Endothelial cell of umbilical vein (primary cell): ENCODE measurements around the gene SLMAP. TPM values are rescaled to one million over a fixed set of nuclear protein-coding genes. Genes with fewer than 3 reads are reported as not detected.

ENCODE experiments used
- BruUV-seq: library from RNA; stranded (reverse); fragments of 400-500 nt; replicated peaks from 2 replicates; lab custom pipeline; 2021; lab: Mats Ljungman, UMichigan
- CTCF ChIA-PET: fragments of 300-600, 350-600 bp; sonication (Branson Sonifier 250); formaldehyde crosslinking; loops from one replicate; lab custom pipeline; 2021; ENCODE audit warnings: antibody characterized with exemption, inconsistent platforms; lab: Charles Lee
- POLR2A ChIA-PET: fragments of 300-600, 350-600 bp; sonication (Branson Sonifier 250); formaldehyde crosslinking; loops from one replicate; lab custom pipeline; 2021; ENCODE audit warnings: antibody characterized with exemption, inconsistent platforms; lab: Charles Lee
- DNase-seq: peaks from one replicate; pipeline ENCODE4 v3.0.0-alpha.2; 2011; ENCODE audit warnings: low read depth, low spot score
- FAIRE-seq: peaks from 2 replicates; lab custom pipeline; 2011; peaks lifted over from hg19 to GRCh38; lab: Jason Lieb, UNC
- H2AFZ ChIP-seq: 2 replicates; pipeline ENCODE4 v1.6.0; 2012; ENCODE audit warnings: low read depth, low read length, control low read depth, inconsistent platforms
- H3K27ac ChIP-seq: 2 replicates; pipeline ENCODE4 v1.5.1; 2011; ENCODE audit warnings: low read depth, mild to moderate bottlenecking, control low read depth, low read length, moderate library complexity; ENCODE audit not compliant: insufficient read depth
- H3K27me3 ChIP-seq, 2 experiments: 2 replicates each; pipeline versions ENCODE4 v1.6.0 to v1.6.1; 2011; ENCODE audit warnings: low read length in 2 of 2, mixed read lengths in 1 of 2; ENCODE audit not compliant: control insufficient read depth in 2 of 2, insufficient read depth in 2 of 2
- H3K36me3 ChIP-seq, 2 experiments: 2 replicates in 1 of 2; 3 replicates in 1 of 2; pipeline ENCODE4 v1.5.1; 2011; ENCODE audit warnings: low read length in 2 of 2, mild to moderate bottlenecking in 1 of 2, moderate library complexity in 1 of 2; ENCODE audit not compliant: control insufficient read depth in 2 of 2, insufficient read depth in 2 of 2; ENCODE audit errors: extremely low read depth in 1 of 2
- H3K4me1 ChIP-seq: 3 replicates; pipeline ENCODE4 v1.5.1; 2011; ENCODE audit warnings: mild to moderate bottlenecking, low read length; ENCODE audit not compliant: control insufficient read depth, insufficient read depth; ENCODE audit errors: extremely low read depth
- H3K4me2 ChIP-seq: 2 replicates; pipeline ENCODE4 v1.6.1; 2011; ENCODE audit warnings: low read length, control low read depth, mixed read lengths; ENCODE audit not compliant: insufficient read depth
- H3K4me3 ChIP-seq, 3 experiments: fragments of 200-600 bp in 1 of 3; sonication (generic), shearing (Covaris generic) in 1 of 3; replicated peaks in 1 of 3; 2 replicates each; pipeline ENCODE4 v1.5.1; 2011 to 2016; ENCODE audit warnings: control low read depth in 3 of 3, low read length in 3 of 3, mild to moderate bottlenecking in 2 of 3, inconsistent platforms in 1 of 3, low read depth in 1 of 3, moderate library complexity in 1 of 3; ENCODE audit not compliant: insufficient read depth in 1 of 3
- H3K79me2 ChIP-seq: 2 replicates; pipeline ENCODE4 v1.6.0; 2012; ENCODE audit warnings: low read length, inconsistent platforms; ENCODE audit not compliant: control insufficient read depth, insufficient read depth
- H3K9ac ChIP-seq: replicated peaks from 2 replicates; pipeline ENCODE3; 2011; ENCODE audit warnings: low read length, control low read depth; ENCODE audit not compliant: insufficient read depth; ENCODE audit errors: extremely low read depth
- H3K9me1 ChIP-seq: replicated peaks from 3 replicates; pipeline ENCODE4 v1.6.0; 2011; ENCODE audit warnings: mild to moderate bottlenecking, low read length; ENCODE audit not compliant: control insufficient read depth, insufficient read depth; ENCODE audit errors: extremely low read depth
- H3K9me3 ChIP-seq: replicated peaks from 2 replicates; pipeline ENCODE4 v1.5.1; 2012; ENCODE audit warnings: low read length, inconsistent platforms; ENCODE audit not compliant: control insufficient read depth, insufficient read depth
- H4K20me1 ChIP-seq: replicated peaks from 2 replicates; pipeline ENCODE3; 2011; ENCODE audit warnings: mild to moderate bottlenecking, low read length; ENCODE audit not compliant: control insufficient read depth, insufficient read depth; ENCODE audit errors: extremely low read depth
- EZH2 ChIP-seq: IDR thresholded peaks from 2 replicates; pipeline ENCODE4 v1.6.1; 2012; ENCODE audit warnings: borderline replicate concordance, low read depth, mild to moderate bottlenecking, moderate library complexity, low read length, inconsistent platforms; ENCODE audit not compliant: severe bottlenecking
- FOS ChIP-seq: IDR thresholded peaks from 2 replicates; pipeline ENCODE4 v1.6.1; 2011; ENCODE audit warnings: mild to moderate bottlenecking, low read length, moderate library complexity, borderline replicate concordance; ENCODE audit not compliant: insufficient read depth
- GATA2 ChIP-seq: IDR thresholded peaks from 2 replicates; pipeline ENCODE4 v1.7.0; 2011; ENCODE audit warnings: low read depth, mild to moderate bottlenecking, moderate library complexity, mixed read lengths, low read length; ENCODE audit not compliant: insufficient read length, insufficient read depth
- JUN ChIP-seq: IDR thresholded peaks from 2 replicates; pipeline ENCODE4 v1.6.1; 2011; ENCODE audit warnings: borderline replicate concordance, low read depth; ENCODE audit not compliant: insufficient read length, insufficient read depth
- MYC ChIP-seq: IDR thresholded peaks from one replicate; pipeline ENCODE4 v1.6.1; 2011; ENCODE audit warnings: mild to moderate bottlenecking, low read depth, low read length
- dilution Hi-C: fragments of 300-500 bp; cut with MboI; formaldehyde crosslinking; loops from one replicate; pipeline ENCODE4 v1.15.0; 2019; ENCODE audit warnings: low sequenced_read_pairs; ENCODE audit not compliant: extremely low pct_ligation_motif_present
- intact Hi-C: fragments of 100-400 bp; cut with micrococcal nuclease; formaldehyde crosslinking; loops from one replicate; pipeline ENCODE4 v1.10.0; 2022
- polyA plus RNA-seq, 4 experiments: library from polyadenylated mRNA; depleted of rRNA in 3 of 4; stranded (reverse) in 3 of 4; unstranded in 1 of 4; fragments of >200 nt; gene quantifications; 2 replicates each; pipeline versions ENCODE4 v1.2.1 to v1.2.3, GENCODE V29; 2011 to 2012; ENCODE audit warnings: missing spikeins in 1 of 4
- total RNA-seq: library from RNA; stranded (reverse); gene quantifications from 2 replicates; pipeline ENCODE4 v1.2.3, GENCODE V29; 2021
- TF ChIP-seq, protein P1 (sequence below), 2 donors: IDR thresholded peaks; 1 replicate in 1 of 2; 2 replicates in 1 of 2; pipeline ENCODE4 v1.5.1; 2011; ENCODE audit warnings: low read length in 2 of 2, mild to moderate bottlenecking in 2 of 2, moderate library complexity in 2 of 2, control low read depth in 1 of 2, inconsistent platforms in 1 of 2, low read depth in 1 of 2; ENCODE audit not compliant: insufficient read depth in 1 of 2; ENCODE audit errors: extremely low read depth in 1 of 2

Gene SLMAP
- total and polyA plus RNA-seq, 2 donors (not counting 3 experiments of a cell fraction or from before 2014, with no cell fraction given) = 9.8 to 54.7 TPM

DNA sequence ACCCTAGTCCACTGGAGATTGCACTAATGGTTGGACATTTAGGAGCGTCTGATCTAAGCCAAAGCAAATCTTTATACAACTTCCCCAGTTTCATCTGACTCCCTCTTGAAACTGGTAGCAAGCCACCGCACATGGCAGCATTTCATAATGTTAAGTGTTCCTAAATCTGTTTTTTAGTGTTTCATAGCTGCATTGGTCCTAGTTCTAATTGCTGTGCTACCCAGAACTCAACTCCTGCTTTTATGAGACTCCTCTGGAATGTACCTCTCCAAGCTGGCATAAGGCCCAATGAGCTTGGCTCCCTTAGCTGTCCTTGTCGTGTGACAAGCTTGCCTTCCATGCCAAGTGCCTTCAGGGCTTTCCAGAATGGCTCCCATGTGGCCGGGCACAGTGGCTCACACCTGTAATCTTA lies 186.8 kb downstream of the SLMAP start:
- FAIRE-seq (no peak), DNase-seq (no peak)
- H3K4me2 ChIP-seq = no peak overlapping the region
- dilution Hi-C loops (loop anchor here (25.0 kb wide), 1 partner anchor 94 kb away; no protein-coding TSS in a partner anchor), intact Hi-C loops (no loop called here)
- H3K27me3 ChIP-seq = no peaks in the 10 kb centered on the region
- POLR2A ChIA-PET = no interaction called here
- H3K9ac ChIP-seq = no peak overlapping the region
- CTCF ChIA-PET = interaction anchor here (1.2 kb wide), 1 partner anchor 19 kb away, joined by 4 read pairs; no protein-coding TSS in a partner anchor
- TF ChIP-seq MYC (no peak), FOS (no peak), JUN (no peak), GATA2 (no peak), EZH2 (no peak)
- TF ChIP-seq, protein P1, sequence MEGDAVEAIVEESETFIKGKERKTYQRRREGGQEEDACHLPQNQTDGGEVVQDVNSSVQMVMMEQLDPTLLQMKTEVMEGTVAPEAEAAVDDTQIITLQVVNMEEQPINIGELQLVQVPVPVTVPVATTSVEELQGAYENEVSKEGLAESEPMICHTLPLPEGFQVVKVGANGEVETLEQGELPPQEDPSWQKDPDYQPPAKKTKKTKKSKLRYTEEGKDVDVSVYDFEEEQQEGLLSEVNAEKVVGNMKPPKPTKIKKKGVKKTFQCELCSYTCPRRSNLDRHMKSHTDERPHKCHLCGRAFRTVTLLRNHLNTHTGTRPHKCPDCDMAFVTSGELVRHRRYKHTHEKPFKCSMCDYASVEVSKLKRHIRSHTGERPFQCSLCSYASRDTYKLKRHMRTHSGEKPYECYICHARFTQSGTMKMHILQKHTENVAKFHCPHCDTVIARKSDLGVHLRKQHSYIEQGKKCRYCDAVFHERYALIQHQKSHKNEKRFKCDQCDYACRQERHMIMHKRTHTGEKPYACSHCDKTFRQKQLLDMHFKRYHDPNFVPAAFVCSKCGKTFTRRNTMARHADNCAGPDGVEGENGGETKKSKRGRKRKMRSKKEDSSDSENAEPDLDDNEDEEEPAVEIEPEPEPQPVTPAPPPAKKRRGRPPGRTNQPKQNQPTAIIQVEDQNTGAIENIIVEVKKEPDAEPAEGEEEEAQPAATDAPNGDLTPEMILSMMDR (IDR thresholded peaks at IDR 0.05; ENCODE audit: extremely low read depth in 1 of 2, insufficient read depth in 1 of 2, low read depth in 1 of 2, low read length in 2 of 2) = no peak
- no peaks in the 10 kb centered on the region for H3K79me2 ChIP-seq
- H3K27ac ChIP-seq = no peak overlapping the region
- no peaks in the 10 kb centered on the region for H4K20me1 ChIP-seq
- H3K9me1 ChIP-seq = no peaks in the 10 kb centered on the region
- no peaks in the 10 kb centered on the region for H3K36me3 ChIP-seq
- H3K4me3 ChIP-seq = no peak overlapping the region
- no peak overlapping the region for H2AFZ ChIP-seq
- peaks cover 7% of the 10 kb centered on the region for H3K4me1 ChIP-seq
- BruUV-seq = no TSS peak
- H3K9me3 ChIP-seq = no peaks in the 10 kb centered on the region
